Femur (tissue), 1 donor: Measurements from ENCODE around the gene KAT14.
"Not testable (repeated sequence)": the region's sequence is repeated elsewhere in the genome, so short reads cannot be mapped to it uniquely, and the experiment has no call there.

Experiments used
- DNase-seq: peaks from one replicate; pipeline ENCODE4 v3.0.0-alpha.2; 2017

The KAT14 gene

DNA sequence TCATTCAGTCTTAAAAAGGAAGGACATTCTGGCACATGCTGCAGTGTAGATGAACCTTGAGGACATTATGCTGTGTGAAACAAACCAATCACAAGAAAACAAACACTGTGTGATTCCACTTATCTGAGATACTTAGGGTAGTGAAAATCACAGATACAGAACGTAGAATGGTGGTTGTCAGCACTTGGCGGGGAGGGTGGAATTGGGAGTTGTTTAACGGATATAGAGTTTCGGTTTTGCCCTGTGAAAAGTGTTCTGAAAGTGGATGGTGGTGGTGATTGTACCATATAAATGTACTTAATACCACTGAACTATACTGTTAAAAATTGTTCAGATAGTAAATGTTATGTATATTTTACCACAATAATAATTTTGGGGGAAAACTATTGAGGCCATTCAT lies 18.4 kb downstream of the KAT14 start:
- DNase-seq: no peak

DNA sequence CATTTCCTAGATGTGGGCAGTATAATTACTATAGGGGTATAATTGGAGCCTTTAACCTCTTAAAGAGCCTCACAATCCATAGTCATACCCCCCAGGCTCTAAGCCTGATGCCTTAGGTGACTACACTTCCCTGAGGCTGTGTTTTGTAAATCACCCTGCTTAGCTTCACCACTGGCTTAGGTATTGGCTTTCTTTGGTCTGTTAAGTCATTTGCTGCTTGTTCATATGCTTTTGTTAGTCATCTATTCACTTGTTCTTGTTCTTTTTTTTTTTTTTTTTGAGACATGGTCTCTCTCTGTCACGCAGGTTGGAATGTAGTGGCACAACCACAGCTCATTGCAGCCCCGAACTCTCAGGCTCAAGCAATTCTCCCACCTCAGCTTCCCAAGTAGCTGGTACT lies 26.7 kb downstream of the KAT14 start:
- DNase-seq: no peak

DNA sequence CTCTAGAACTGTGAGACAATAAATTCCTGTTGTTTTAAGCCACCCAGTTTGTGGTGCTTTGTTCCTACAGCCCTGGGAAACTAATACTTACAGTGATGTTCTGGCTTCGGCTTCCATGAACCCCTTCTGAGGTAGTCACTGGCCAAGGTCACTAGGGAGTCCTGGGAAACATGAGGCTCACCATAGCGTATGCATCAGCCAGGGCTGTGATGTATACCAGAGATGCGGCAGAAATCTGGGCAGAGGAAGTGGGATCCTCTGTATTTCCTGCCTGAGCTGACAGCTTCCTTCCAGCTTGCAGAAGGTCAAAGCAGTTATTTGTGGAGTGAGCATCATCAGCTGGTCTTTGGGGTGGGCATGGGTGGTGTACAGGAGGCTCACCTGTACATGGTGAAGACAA lies 27.9 kb downstream of the KAT14 start:
- DNase-seq: no peak

DNA sequence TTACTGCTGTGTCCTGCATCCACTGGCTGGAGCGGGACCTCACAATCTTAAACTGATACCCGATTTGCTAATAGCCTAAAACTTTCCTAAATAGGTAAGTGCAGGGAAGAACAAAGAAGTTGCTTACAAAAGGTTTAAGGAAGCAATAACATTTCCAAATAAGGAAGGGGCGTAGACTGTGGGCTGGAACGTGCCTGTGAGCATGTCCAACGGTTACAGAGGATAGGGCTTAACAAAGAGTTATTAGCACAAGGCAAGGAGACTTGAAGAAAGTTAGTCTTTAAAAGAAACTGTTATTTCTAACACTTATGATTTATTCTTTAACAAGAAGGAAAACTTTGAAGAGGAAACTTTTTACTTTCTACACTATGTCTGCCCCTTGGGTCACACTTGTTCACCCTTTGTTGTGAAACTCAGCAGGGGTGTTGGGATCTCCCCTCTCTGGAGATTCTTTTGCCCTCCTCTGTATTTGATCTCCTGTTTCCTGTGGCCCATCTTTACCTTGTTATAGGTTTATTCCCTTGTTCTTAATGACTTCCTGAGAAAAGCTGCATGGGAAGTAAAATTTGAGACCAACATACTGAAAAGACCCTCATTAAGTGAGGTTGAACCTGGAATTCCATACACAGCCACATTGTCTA lies 28.7 kb downstream of the KAT14 start:
- no peak for DNase-seq

DNA sequence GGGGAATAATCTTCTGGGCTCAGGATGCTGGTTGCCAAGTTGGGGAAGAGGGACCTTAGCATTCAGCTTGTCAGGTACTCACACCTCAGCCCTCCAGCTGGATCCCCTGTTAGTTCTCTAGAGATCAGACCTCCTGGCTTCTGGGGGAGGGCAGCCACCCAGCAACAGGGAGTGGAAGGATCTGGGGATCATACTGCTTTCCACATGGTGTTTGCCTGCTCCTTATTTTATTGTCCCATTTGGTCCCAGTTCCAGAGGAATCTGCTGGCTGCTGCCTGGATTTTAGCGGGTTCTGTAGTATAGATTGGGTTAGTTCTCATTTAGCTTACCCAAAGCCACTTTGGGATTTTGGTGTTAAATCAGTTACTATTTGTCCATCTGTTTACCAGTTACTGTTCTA lies 29.3 kb downstream of the KAT14 start:
- DNase-seq: no peak

DNA sequence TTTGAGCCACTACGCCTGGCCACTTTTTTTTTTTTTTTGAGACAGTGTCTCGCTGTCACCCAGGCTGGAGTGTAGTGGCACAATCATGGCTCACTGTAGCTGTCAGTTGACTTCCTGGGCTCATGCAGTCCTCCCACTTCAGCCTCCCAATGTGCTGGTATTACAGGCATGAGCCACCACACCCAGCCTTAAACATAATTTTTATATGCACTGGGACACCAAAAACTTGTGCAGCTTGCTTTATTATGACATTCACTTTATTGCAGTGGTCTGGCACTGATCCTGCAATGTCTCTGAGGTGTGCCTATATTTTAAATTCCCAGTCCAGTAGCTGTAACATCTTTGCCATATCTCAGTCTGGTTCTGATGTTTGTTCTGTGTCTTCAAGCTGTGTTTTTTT lies 34.7 kb downstream of the KAT14 start:
- DNase-seq: no peak

DNA sequence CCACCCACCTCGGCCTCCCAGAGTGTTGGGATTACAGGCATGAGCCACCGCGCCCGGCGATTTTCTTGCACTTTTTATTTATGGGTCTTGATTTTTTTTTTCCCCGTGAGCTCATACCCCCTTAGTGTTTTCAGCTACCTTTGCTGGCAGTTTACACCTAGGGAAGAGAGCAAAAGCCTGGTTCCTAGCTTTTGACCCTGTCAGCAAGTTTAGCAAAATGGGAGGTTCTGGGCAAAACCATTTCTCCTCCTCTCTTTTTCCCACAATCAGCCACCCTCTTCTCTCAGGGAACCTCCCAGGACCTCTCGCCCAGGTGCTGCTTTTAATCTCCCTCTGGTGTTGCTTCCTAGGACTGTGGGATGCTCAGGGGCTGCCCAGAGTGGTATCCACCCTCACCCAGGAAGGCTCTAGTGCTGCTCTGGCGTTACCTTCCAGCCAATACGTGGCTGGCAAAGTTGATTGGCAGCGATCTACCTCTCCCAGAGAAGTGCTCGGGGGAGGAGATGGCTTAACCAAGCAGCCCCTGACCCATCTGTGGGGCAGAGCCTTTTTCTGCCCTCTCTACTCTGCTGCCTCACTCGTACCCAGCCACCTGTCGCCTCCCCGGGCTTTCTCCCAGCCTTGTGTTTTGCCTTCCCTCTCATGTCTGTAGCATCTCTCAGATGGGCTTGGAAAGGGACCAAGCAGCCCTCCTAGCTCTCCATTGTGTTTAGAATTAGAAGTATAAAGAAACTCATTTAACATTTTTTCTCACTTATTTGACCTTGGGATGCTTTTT lies 37.4 kb downstream of the KAT14 start:
- no peak for DNase-seq

DNA sequence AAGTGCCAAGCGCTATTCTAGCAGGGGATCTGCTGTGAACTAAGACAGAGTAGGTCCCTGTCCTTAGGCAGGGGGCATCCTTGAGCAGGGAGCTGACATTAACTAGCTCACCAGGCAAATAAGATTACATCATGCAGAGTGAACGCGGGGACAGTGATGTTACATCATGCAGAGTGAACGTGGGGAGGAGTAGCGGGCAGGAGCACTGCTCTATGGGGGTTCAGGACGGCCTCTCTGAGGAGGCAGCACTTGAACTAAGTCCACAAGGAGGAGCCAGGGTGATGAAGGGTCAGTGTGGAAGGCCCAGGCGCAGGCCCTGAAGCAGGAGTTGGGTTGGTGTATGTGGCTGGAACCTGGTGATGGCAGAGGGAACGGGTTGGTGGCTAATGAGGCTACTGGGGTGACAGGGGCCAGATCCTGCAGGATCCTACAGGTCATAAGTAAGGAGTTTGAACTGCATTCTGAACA lies 38.7 kb downstream of the KAT14 start:
- no peak for DNase-seq

DNA sequence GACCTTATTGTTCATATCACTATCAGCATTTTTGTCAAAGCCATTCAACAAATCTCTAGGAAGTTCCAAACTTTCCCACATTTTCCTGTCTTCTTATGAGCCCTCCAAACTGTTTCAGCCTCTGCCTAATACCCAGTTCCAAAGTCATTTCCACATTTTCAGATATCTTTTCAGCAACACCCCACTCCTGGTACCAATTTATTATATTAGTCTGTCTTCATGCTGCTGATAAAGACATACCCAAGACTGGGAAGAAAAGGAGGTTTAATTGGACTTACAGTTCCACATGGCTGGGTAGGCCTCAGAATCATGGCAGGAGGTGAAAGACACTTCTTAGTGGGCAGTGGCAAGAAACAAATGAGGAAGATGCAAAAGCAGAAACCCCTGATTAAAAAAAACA lies 42.7 kb downstream of the KAT14 start:
- DNase-seq: not testable (repeated sequence)

DNA sequence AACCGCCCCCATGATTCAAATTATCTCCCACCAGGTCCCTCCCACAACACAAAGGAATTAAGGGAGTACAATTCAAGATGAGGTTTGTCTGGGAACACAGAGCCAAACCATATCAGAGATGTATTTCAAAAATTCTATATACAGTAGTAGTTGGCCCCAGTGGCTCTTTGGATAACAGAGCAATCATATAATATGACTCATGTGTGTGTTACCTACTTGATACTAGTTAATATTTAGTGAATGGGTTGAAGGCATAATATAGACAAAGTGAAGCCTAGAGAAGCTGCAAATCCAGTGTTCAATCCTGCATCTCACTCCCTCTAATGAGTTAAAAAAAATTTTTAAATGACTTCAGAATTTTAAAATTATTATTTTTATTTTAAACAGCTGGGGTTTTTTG lies 43.2 kb downstream of the KAT14 start:
- DNase-seq: no peak

DNA sequence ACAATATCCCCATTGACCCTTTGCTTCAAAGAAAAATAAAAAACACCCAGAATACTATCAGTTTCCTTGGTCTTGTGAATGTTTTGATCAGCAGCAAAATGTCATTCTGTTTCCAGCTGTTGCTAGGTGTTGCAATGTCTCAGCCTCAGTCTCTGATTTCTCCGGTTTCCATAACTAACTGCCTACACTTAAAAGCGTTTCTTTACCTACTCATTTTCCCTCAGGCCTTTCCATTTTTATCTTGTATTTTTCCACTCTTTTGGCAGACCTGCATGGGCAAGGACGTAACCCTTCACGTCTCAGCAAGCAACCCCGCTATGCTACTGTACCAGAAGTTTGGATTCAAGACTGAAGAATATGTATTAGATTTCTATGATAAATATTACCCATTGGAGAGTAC lies 49.4 kb downstream of the KAT14 start:
- DNase-seq: no peak

DNA sequence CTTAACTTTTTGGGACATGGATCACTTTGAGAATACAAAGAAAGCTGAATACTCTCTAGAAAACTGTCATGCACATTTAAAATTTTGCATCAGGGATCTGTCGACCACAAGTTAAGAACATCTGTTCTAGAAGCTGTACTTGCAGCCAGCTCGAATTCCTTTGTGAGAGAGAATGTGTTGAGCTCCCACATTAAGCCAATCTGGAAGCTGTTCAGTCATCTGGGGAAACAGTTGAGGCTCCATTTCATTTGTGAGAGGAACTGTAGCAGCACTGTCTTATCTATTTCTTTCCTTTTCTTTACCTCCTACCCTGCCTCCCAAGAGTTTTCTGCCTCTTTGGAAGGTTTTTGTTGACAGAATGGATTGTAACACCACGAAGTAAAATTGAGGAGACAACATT lies 50.8 kb downstream of the KAT14 start:
- peak; percentile 24 for DNase-seq

DNA sequence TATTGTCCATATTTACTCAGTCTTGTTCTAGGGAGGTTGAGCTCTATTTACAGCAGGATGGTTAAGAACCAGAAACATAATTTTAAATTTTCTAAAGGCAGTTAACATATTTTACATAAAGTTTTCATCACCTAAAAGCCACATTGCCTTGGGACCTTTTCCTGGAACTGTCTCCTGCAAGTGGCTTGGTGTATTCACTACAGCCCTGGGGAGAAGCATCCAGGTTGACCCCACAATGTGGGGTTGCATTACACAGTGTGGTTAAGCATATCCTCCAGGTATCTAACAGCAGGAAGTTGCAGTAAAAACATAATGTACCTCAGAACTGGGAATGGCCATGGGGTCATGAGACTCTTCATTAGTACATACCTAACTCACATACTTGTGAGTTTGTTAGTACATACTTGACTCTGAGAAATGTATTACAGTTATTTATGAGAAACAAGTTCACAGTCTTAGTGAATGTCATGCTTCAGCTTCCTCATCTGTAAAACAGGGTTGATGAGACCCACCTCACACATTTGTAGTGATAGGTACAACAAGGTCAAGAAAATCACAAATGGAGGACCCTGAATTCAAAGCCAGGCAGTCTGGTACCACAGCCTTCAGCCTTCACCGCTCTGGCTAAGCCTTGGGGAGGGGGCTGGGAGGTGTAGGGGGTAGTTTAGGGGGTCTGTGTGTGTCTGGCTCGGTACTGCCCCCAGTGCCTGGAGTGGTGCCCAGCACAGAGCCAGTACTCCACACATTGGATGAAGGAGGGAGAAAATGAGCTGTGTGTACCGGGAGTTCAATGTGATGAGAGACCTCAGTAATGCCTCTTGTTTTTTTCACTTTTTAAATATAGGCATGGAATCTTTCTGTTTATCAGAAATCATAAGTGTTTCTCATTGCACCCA lies 52.9 kb downstream of the KAT14 start:
- DNase-seq: no peak

DNA sequence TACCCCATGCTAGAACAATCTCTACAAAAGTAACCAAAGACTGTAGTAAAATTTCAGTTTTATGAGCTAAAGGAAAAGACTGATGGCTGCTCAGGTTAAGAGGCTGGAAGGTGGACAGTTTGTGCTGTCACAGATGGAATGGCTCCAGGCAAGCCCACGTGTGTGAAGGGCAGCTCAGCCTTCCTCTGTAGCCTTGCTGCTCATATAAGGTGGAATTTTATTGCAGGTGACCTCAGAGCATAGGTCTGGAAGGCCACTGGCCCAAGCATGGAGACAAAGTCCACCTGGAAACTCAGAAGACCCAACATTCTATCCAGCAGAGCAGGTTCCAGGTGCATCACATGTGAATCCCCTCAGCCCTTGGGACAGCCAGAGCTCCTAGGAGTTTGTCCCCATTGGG lies 53.6 kb downstream of the KAT14 start:
- DNase-seq: no peak

DNA sequence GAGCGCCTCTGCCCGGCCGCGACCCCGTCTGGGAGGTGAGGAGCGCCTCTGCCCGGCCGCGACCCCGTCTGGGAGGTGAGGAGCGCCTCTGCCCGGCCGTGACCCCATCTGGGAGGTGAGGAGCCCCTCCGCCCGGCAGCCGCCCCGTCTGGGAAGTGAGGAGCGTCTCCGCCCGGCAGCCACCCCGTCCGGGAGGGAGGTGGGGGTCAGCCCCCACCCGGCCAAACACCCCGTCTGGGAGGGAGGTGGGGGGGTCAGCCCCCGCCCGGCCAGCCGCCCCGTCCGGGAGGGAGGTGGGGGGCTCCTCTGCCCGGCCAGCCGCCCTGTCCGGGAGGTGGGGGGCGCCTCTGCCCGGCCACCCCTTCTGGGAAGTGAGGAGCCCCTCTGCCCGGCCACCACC lies 56.8 kb downstream of the KAT14 start:
- not testable (repeated sequence) for DNase-seq

DNA sequence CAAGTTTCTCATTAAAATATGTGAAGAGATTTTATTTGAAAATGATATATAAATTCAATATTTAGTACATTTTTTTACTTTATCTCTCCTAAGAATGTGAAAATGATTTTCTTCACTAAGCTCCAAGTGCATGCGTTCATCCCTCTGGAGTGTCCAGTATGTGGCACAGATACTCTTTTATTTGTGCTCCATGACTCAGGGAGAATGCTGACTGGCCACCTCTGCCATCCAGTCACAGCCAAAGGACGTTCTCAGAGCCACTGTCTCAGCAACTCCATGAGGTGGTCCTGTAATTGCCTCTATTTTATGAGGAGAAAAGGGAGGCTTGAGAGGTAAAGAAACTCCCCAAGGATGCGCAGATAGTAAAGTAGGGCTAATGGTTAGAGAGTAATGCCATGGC lies 58.3 kb downstream of the KAT14 start:
- no peak for DNase-seq

DNA sequence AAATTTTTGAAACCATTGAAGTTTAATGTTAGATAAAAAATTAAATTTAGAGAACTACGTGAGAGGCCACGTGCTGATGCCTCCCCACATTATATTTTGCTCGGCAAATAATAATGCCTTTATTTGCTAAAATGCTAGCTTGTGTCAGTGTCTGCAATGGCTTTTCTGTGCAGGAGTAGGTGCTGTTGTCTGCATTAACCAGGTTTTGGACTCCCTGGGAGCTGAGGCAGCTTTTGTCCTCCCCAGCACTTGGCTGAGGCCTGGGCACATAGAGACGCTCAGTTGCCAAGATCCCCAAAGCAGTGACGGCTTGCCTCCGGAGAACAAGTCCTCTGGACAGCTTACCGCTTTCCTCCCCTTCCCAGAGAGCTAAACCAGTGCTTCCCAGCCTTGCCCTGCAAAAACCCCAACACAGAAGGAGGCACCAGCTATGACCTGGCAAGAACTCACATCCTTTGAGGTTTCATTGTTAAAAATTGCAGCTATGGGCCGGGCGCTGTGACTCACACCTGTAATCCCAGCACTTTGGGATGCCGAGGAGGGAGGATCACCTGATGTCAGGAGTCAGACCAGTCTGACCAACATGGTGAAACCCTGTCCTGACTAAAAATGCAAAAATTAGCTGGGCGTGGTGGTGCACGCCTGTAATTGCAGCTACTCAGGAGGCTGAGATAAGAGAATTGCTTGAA lies 59.9 kb downstream of the KAT14 start:
- DNase-seq: no peak

DNA sequence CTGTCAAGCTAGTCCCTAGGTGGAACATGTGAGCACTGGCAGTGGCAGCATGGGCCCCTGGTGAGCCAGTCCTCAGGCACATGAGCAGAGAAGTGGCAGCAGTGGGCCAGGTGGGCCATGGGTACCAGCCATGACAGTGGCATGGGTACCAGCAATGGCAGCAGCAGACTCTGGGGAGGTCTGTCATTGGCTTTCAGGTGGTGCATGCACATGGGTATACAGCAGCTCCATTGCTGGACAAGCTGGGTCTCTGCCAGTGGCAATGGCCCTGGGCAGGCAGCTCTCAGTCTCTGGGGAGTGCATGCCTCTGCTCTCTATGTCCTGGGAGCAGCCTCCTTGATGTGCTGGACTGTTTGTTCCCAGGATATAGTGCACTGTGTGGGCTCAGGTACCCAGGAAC lies 65.3 kb downstream of the KAT14 start:
- DNase-seq: no peak

DNA sequence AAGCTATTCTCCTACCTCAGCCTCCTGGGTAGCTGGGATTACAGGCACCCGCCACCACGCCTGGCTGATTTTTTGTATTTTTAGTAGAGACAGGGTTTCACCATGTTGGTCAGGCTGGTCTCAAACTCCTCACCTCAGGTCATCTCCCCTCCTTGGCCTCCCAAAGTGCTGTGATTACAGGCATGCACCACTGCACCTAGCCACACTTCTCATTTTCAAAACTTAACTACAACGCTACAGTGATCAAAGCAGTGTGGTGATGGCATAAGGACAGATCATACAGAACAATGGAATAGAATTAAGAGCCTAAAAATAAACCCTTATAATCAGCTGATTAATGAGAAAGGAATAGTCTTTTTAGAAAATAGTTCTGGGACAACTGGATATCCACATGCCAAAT lies 66.0 kb downstream of the KAT14 start:
- DNase-seq: not testable (repeated sequence)

DNA sequence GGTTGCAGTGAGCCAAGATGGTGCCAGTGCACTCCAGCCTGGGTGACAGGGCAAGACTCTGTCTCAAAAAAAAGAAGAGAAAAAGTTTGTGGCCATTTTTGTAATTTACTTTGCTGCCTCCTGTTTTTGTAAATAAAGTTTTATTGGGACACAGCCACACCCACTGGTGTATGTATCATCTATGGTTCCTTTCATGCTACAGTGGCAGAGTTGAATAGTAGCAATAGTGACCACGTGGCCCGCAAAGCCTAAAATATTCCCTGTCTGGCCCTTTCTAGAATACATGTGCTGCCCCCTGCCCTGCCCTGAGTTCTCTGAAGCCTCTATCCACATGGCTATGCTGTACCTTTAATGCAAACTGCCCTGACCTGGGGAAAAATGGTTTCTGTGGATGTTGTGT lies 75.3 kb downstream of the KAT14 start:
- DNase-seq: no peak

DNA sequence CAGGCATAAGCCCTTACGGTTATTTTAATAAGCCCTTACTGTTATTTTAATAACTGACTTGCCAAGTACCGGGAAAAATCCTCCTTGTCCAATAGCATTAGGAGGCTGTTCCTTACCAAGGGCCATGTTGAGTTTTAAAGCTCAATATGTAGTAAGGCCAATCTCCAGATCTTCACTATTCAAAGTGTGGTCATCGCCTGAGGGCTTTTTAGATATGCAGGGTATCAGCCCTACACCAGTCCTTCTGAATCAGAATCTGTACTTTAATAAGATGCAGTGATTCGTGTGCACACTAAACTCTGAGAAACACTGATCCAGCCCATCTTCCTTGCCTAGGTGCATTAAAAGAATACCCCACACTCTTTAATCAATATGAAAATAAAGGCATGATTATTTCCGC lies 77.9 kb downstream of the KAT14 start:
- no peak for DNase-seq

DNA sequence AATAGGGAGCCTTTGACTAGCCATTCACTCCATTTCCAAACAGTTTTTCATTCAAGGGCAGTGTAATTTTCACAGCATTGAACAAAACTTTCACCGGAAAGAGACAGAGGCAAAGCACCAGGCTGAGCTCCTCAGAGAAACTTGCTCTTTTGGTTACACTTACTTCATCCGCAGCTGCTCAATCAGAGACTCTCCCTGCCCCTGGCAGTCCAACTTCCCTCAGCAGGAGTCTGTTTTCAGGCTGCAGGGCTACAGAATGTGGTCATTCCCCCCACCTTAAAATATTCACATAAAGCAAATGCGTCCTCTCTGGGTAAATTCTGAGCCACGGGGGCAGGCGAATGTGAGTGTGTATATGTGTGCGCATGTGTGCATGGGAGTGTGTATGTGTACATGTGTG lies 80.6 kb downstream of the KAT14 start:
- no peak for DNase-seq

DNA sequence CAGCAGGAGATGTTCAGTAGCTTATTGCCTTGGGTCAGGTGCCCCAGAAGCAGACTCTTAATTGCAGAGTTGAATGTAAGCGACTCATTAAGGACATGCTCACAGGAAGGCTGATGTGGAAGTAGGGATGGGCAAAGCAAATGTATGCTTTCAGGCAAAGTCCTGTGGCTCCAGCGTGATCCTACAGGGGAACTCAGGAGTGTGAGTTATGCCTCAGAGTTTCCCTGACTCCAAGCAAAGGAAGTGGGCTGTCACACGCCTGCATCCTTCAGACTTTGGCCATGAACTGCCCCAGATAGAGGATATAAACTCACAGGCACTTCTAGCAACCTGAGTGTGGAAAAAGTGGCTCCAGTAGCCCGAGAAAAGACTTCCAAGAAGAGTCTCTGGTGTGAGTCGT lies 85.7 kb downstream of the KAT14 start:
- no peak for DNase-seq
